SK-N-SH (cell line): ENCODE results near the gene STRBP.

Experiments
- POLR2AphosphoS5 ChIP-seq: IDR thresholded peaks from 2 replicates; pipeline ENCODE4 v1.6.1; 2012; ENCODE audit warnings: low read depth, low read length
- RCOR1 ChIP-seq: fragments of 150-350 bp; IDR thresholded peaks from 2 replicates; pipeline ENCODE4 v1.6.1; 2017; ENCODE audit warnings: antibody characterized with exemption, low read length
- YY1 ChIP-seq: IDR thresholded peaks from 2 replicates; pipeline ENCODE4 v1.4.0; 2012; ENCODE audit warnings: low read depth, mild to moderate bottlenecking
- TF ChIP-seq, protein P1 (sequence below): IDR thresholded peaks from 2 replicates; pipeline ENCODE4 v1.4.0; 2012; ENCODE audit warnings: low read depth

DNA sequence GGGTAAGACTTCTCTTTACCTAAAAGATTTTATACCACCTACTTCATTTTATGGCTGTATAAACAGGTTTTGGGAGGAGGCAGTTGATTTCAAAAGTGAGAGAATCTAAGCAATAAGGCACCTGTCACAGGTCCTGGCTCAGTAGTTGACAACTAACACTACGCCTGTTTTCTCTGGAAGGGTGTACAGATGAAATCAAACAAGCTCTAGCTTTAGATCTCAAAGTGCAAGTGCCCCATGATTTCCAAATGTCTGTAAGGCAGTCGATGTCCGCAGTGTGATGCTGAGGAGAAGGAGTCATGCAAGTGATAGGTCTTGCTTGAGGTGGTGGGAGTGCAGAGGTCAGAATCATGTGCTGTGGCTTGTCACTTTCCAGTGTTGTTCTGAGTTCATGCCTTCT, 168.8 kb downstream of the STRBP start:
- TF ChIP-seq YY1 (no peak), RCOR1 (no peak), POLR2AphosphoS5 (no peak)
- TF ChIP-seq, protein P1, sequence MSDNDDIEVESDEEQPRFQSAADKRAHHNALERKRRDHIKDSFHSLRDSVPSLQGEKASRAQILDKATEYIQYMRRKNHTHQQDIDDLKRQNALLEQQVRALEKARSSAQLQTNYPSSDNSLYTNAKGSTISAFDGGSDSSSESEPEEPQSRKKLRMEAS = no peak
